HepG2 (cell line): ENCODE data around the gene NFATC3. TPM values are rescaled to one million over a fixed set of nuclear protein-coding genes. Genes with fewer than 3 reads are reported as not detected.

ENCODE experiments used
- ATAC-seq: fragments of 200-7000 bp; cut with Tn5 transposase; 3 replicates; pipeline ENCODE4 v1.9.1; 2020; ENCODE audit warnings: mild to moderate bottlenecking, moderate library complexity
- BruUV-seq: library from RNA; stranded (reverse); fragments of 400-500 nt; replicated peaks from 2 replicates; lab custom pipeline; 2021; lab: Mats Ljungman, UMichigan
- CTCF ChIA-PET: fragments of 300-600 bp; formaldehyde crosslinking; extraction: SDS; loops from one replicate; lab custom pipeline; 2021; ENCODE audit warnings: low total read pairs, inconsistent platforms, low intra/inter-chr PET ratio; lab: Yijun Ruan, JAX
- POLR2A ChIA-PET: fragments of 350-600 bp; sonication (Branson Sonifier 250); formaldehyde crosslinking; loops from one replicate; lab custom pipeline; 2020; ENCODE audit warnings: antibody characterized with exemption, inconsistent platforms; lab: Yijun Ruan, JAX
- DNase-seq: peaks from one replicate; pipeline ENCODE4 v3.0.0-alpha.2; 2015; ENCODE audit warnings: low spot score
- FAIRE-seq: peaks from 3 replicates; lab custom pipeline; 2011; peaks lifted over from hg19 to GRCh38; lab: Jason Lieb, UNC
- H2AFZ ChIP-seq: one replicate; pipeline ENCODE4 v1.6.1; 2011; ENCODE audit warnings: low read length, inconsistent platforms
- H3K27ac ChIP-seq: fragments of 300-600 bp; 3 replicates; pipeline ENCODE4 v1.8.0; 2011; ENCODE audit warnings: mixed run types, mild to moderate bottlenecking, mixed read lengths, low read length, inconsistent platforms; ENCODE audit not compliant: insufficient read depth; ENCODE audit errors: extremely low read length
- H3K27me3 ChIP-seq, 2 experiments: fragments of 200-600 bp in 1 of 2; 2 replicates in 1 of 2; 3 replicates in 1 of 2; pipeline versions ENCODE4 v1.6.0 to v1.8.0; 2011; ENCODE audit warnings: low read length in 2 of 2, mild to moderate bottlenecking in 2 of 2, moderate library complexity in 2 of 2, inconsistent platforms in 1 of 2; ENCODE audit not compliant: insufficient read depth in 2 of 2, control insufficient read depth in 1 of 2
- H3K36me3 ChIP-seq, 2 experiments: fragments of 200-600 bp in 1 of 2; replicated peaks in 1 of 2; 2 replicates in 1 of 2; 3 replicates in 1 of 2; pipeline versions ENCODE4 v1.5.1 to v1.8.0; 2011; ENCODE audit warnings: low read length in 2 of 2, inconsistent platforms in 1 of 2; ENCODE audit not compliant: insufficient read depth in 2 of 2, control insufficient read depth in 1 of 2
- H3K4me1 ChIP-seq: 2 replicates; pipeline ENCODE4 v1.5.1; 2012; ENCODE audit warnings: low read length, inconsistent platforms; ENCODE audit not compliant: insufficient read depth
- H3K4me2 ChIP-seq: 2 replicates; pipeline ENCODE4 v1.6.0; 2011; ENCODE audit warnings: low read depth, low read length, inconsistent platforms
- H3K4me3 ChIP-seq, 3 experiments: fragments of 200-600 bp in 1 of 3; sonication (generic), shearing (Covaris generic) in 1 of 3; replicated peaks in 1 of 3; 2 replicates each; pipeline ENCODE4 v1.5.1; 2011 to 2016; ENCODE audit warnings: low read length in 3 of 3, inconsistent platforms in 2 of 3, low read depth in 2 of 3, mild to moderate bottlenecking in 2 of 3, control low read depth in 1 of 3, mixed read lengths in 1 of 3; ENCODE audit not compliant: insufficient read depth in 1 of 3
- H3K79me2 ChIP-seq: one replicate; pipeline ENCODE4 v1.6.1; 2011; ENCODE audit warnings: low read length, inconsistent platforms; ENCODE audit not compliant: insufficient read depth
- H3K9ac ChIP-seq: 2 replicates; pipeline ENCODE4 v1.6.0; 2011; ENCODE audit warnings: mild to moderate bottlenecking, low read depth, low read length, inconsistent platforms; ENCODE audit not compliant: insufficient read depth
- H3K9me3 ChIP-seq: 2 replicates; pipeline ENCODE4 v1.5.1; 2012; ENCODE audit warnings: mild to moderate bottlenecking, low read length
- H4K20me1 ChIP-seq: 2 replicates; pipeline ENCODE4 v1.6.0; 2011; ENCODE audit warnings: inconsistent platforms, mild to moderate bottlenecking, low read length, moderate library complexity; ENCODE audit not compliant: insufficient read depth
- CHD2 ChIP-seq: IDR thresholded peaks from 2 replicates; pipeline ENCODE4 v1.6.1; 2011; ENCODE audit warnings: low read depth, low read length, improper control_type of control experiment
- FOXK2 ChIP-seq: fragments of 450-650 bp; IDR thresholded peaks from 2 replicates; pipeline ENCODE4 v1.6.1; 2016
- HNRNPL ChIP-seq: fragments of 200-400 bp; formaldehyde crosslinking; IDR thresholded peaks from 2 replicates; pipeline ENCODE4 v1.6.1; 2017; ENCODE audit warnings: mild to moderate bottlenecking, low read depth, low read length
- NR2C2 ChIP-seq: sonication (generic); formaldehyde crosslinking; IDR thresholded peaks from 2 replicates; pipeline ENCODE4 v1.4.0; 2020; ENCODE audit warnings: missing genetic modification reagents, mild to moderate bottlenecking, moderate library complexity, borderline replicate concordance
- PTBP1 ChIP-seq: fragments of 200-400 bp; formaldehyde crosslinking; IDR thresholded peaks from 2 replicates; pipeline ENCODE4 v1.6.1; 2018; ENCODE audit warnings: low read length, low read depth; ENCODE audit not compliant: poor library complexity, severe bottlenecking
- RFX3 ChIP-seq: IDR thresholded peaks from 2 replicates; pipeline ENCODE4 v1.6.1; 2016; ENCODE audit warnings: missing biosample characterization, missing genetic modification reagents
- SKI ChIP-seq: fragments of 450-650 bp; IDR thresholded peaks from one replicate; pipeline ENCODE4 v1.6.1; 2018; ENCODE audit warnings: mild to moderate bottlenecking; ENCODE audit not compliant: partially characterized antibody
- STAG1 ChIP-seq: sonication (generic); formaldehyde crosslinking; IDR thresholded peaks from 2 replicates; pipeline ENCODE4 v1.4.0; 2020; ENCODE audit warnings: missing genetic modification reagents
- TBX3 ChIP-seq: fragments of 450-650 bp; IDR thresholded peaks from 2 replicates; pipeline ENCODE4 v1.6.1; 2017; ENCODE audit warnings: antibody characterized with exemption, mild to moderate bottlenecking, inconsistent platforms, borderline replicate concordance
- ZKSCAN1 ChIP-seq: fragments of 150-350 bp; IDR thresholded peaks from 2 replicates; pipeline ENCODE4 v1.6.1; 2014; ENCODE audit warnings: low read length
- ZNF30 ChIP-seq: sonication (generic); formaldehyde crosslinking; IDR thresholded peaks from 2 replicates; pipeline ENCODE4 v1.5.0; 2020; ENCODE audit warnings: mild to moderate bottlenecking, missing genetic modification reagents
- ZNF350 ChIP-seq: sonication (generic); formaldehyde crosslinking; IDR thresholded peaks from 2 replicates; pipeline ENCODE4 v1.4.0; 2020; ENCODE audit warnings: mild to moderate bottlenecking, low read depth, missing genetic modification reagents, borderline replicate concordance
- ZNF546 ChIP-seq: sonication (generic); formaldehyde crosslinking; conservative IDR thresholded peaks from 2 replicates; pipeline ENCODE4 v1.8.1; 2023; ENCODE audit warnings: mild to moderate bottlenecking, missing genetic modification reagents
- ZNF607 ChIP-seq: sonication (generic); formaldehyde crosslinking; IDR thresholded peaks from 2 replicates; pipeline ENCODE4 v1.5.1; 2020; ENCODE audit warnings: missing genetic modification reagents, mild to moderate bottlenecking, borderline replicate concordance
- ZNF639 ChIP-seq: conservative IDR thresholded peaks from 2 replicates; pipeline ENCODE4 v1.6.1; 2018; ENCODE audit warnings: missing genetic modification reagents
- ZUFSP ChIP-seq: sonication (generic); formaldehyde crosslinking; IDR thresholded peaks from 2 replicates; pipeline ENCODE4 v1.9.0; 2021; ENCODE audit warnings: missing genetic modification reagents, mild to moderate bottlenecking, borderline replicate concordance
- WGBS: methylation state at CpG from one replicate; pipeline ENCODE4 v1.1.6; 2017; ENCODE audit warnings: low lambda C conversion rate; 5-methylcytosine and 5-hydroxymethylcytosine counted together
- in situ Hi-C: cut with HindIII; loops from 2 replicates; pipeline ENCODE4 v1.10.0; 2017; ENCODE audit warnings: low pct_unique_long_range_greater_than_20kb; ENCODE audit not compliant: extremely low pct_ligation_motif_present
- intact Hi-C: fragments of 100-400 bp; cut with micrococcal nuclease; formaldehyde crosslinking; loops from one replicate; pipeline ENCODE4 v1.10.0; 2022; ENCODE audit not compliant: unreplicated experiment
- polyA plus RNA-seq, 8 experiments: library from polyadenylated mRNA; depleted of rRNA in 3 of 8; stranded (reverse) in 7 of 8; unstranded in 1 of 8; fragments of >200 nt; fragmentation: Illumina TruSeq in 4 of 8; extraction: Trizol in 4 of 8; gene quantifications; 2 replicates each; pipeline versions ENCODE4 v1.2.1 to v1.2.3, GENCODE V29; 2011 to 2016; ENCODE audit warnings: low read depth in 4 of 8, missing spikeins in 1 of 8, mixed read lengths in 1 of 8; ENCODE audit not compliant: insufficient read depth in 1 of 8
- total RNA-seq, 5 experiments: library from RNA; depleted of rRNA; stranded (reverse); fragments of >200 nt; fragmentation: Illumina TruSeq; extraction: Trizol; gene quantifications; 2 replicates each; pipeline ENCODE4 v1.2.3, GENCODE V29; 2016; ENCODE audit warnings: low read depth in 1 of 5

NFATC3 gene
- total and polyA plus RNA-seq, 2 of the 13 experiments (the other 11 are each of a cell fraction or from before 2014, with no cell fraction given) = 52.6 to 62.7 TPM

DNA sequence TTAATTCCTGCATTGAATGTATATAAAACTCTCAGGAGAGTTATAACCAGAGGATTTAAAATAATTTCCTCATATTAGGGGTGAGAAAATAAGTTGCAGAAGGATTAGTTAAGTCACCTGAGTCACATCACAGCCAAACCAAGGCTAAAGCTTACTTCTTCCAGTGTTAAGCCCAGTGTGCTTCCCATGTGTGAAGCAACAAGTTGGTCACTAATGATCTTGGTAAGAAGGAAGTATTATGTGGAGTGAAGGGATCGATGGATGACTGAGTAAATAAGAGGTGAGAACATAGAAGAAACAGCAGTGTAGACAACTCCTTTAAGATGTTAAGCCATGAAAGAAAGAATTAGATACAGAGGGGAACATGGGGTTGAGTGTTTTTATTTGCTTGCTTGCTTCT lies 130.1 kb downstream of the NFATC3 start (continued):
- TF ChIP-seq ZUFSP (no peak), ZNF639 (CRISPR knock-in tag) (no peak), STAG1 (CRISPR knock-in tag) (no peak), TBX3 (no peak), ZNF30 (CRISPR knock-in tag) (no peak), PTBP1 (no peak), FOXK2 (no peak), ZNF546 (no peak), ZNF350 (CRISPR knock-in tag) (no peak), ZNF607 (CRISPR knock-in tag) (no peak), CHD2 (no peak), SKI (no peak), ZKSCAN1 (no peak)

DNA sequence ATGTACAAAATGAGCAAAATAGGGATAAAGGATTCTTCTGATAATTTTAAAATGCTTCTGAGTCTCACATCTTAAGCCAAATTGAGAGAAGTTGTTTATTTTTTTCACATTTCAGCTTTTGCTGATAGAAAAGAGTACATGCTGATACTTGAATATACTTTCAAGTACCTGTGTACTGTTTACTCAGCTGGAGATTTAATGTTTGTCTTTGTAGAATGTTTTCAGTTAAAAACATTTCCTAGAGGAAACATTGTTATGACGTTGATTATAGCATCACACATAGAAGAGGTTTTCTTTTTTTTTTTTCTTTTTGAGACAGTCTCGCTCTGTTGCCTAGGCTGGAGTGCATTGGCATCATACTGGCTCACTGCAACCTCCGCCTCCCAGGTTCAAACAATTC lies 131.1 kb downstream of the NFATC3 start:
- no peak overlapping the region for H3K4me2 ChIP-seq
- peaks cover 9 to 33% of the 10 kb centered on the region in 2 experiments for H3K36me3 ChIP-seq
- H3K79me2 ChIP-seq = peaks cover 13% of the 10 kb centered on the region
- H3K27me3 ChIP-seq = no peaks in the 10 kb centered on the region
- BruUV-seq = no TSS peak
- WGBS = 94% methylated on average over 3 of the region's 3 CpGs
- POLR2A ChIA-PET = no interaction called here
- no peak for DNase-seq
- H3K4me3 ChIP-seq = no peak overlapping the region
- TF ChIP-seq RFX3 (CRISPR knock-in tag) (no peak), NR2C2 (CRISPR knock-in tag) (no peak), HNRNPL (no peak)
- TF ChIP-seq, all 625 proteins: peak for 0
- Histone ChIP-seq H4K20me1 (no peaks in the 10 kb centered on the region), H3K4me1 (peaks cover 16% of the 10 kb centered on the region), H3K9ac (no peak overlapping the region), H3K27ac (no peak overlapping the region), H3K9me3 (no peaks in the 10 kb centered on the region), H2AFZ (no peak overlapping the region)
- ATAC-seq = no peak
- CTCF ChIA-PET = no interaction called here
- in situ Hi-C loops = no loop called here
- no peak for FAIRE-seq
- intact Hi-C loops = no loop called here
